Caco-2 (cell line): ENCODE measurements around the gene LRRC75A. TPM values are rescaled to one million over a fixed set of nuclear protein-coding genes. Genes with fewer than 3 reads are reported as not detected.

Experiments
- BruUV-seq: library from RNA; stranded (reverse); fragments of 400-500 nt; replicated peaks from 2 replicates; lab custom pipeline; 2021; lab: Mats Ljungman, UMichigan
- CTCF ChIA-PET: fragments of 300-600 bp; sonication (Branson Sonifier 250); formaldehyde crosslinking; loops from one replicate; lab custom pipeline; 2022; ENCODE audit warnings: antibody characterized with exemption; lab: Charles Lee
- POLR2A ChIA-PET: fragments of 300-600 bp; sonication (Branson Sonifier 250); formaldehyde crosslinking; loops from one replicate; lab custom pipeline; 2022; ENCODE audit warnings: antibody characterized with exemption; lab: Charles Lee
- DNase-seq, 2 experiments: peaks; one replicate each; pipeline versions ENCODE4 v3.0.0 to v3.0.0-alpha.2; 2020 to 2022
- H3K27me3 ChIP-seq: replicated peaks from 2 replicates; pipeline ENCODE4 v1.6.0; 2011; ENCODE audit warnings: low read length; ENCODE audit not compliant: control insufficient read depth, insufficient read depth
- H3K36me3 ChIP-seq: 2 replicates; pipeline ENCODE4 v1.5.1; 2011; ENCODE audit warnings: low read length; ENCODE audit not compliant: control insufficient read depth, insufficient read depth
- H3K4me1 ChIP-seq: fragments of 250-450 bp; sonication (Bioruptor Pico); 2 replicates; pipeline ENCODE4 v1.5.1; 2020; ENCODE audit warnings: mild to moderate bottlenecking
- H3K4me3 ChIP-seq: 2 replicates; pipeline ENCODE4 v1.5.1; 2011; ENCODE audit warnings: low read depth, mild to moderate bottlenecking, control low read depth, low read length
- H3K9me3 ChIP-seq: fragments of 250-450 bp; sonication (Bioruptor Pico); 2 replicates; pipeline ENCODE4 v1.5.1; 2020; ENCODE audit warnings: mild to moderate bottlenecking, moderate library complexity
- H3K27ac Mint-ChIP-seq: one replicate; pipeline ENCODE4 v1.8.0; 2022; ENCODE audit warnings: mixed read lengths; ENCODE audit not compliant: unreplicated experiment
- H3K27me3 Mint-ChIP-seq: one replicate; pipeline ENCODE4 v1.8.0; 2022; ENCODE audit warnings: mixed read lengths; ENCODE audit not compliant: insufficient read depth, unreplicated experiment
- H3K36me3 Mint-ChIP-seq: one replicate; pipeline ENCODE4 v1.8.0; 2022; ENCODE audit warnings: mild to moderate bottlenecking, mixed read lengths; ENCODE audit not compliant: insufficient read depth, unreplicated experiment
- H3K4me1 Mint-ChIP-seq: one replicate; pipeline ENCODE4 v1.8.0; 2022; ENCODE audit warnings: low read depth, mixed read lengths; ENCODE audit not compliant: unreplicated experiment
- H3K4me3 Mint-ChIP-seq: one replicate; pipeline ENCODE4 v1.8.0; 2022; ENCODE audit warnings: mild to moderate bottlenecking, moderate library complexity, mixed read lengths; ENCODE audit not compliant: unreplicated experiment
- H3K9me3 Mint-ChIP-seq: one replicate; pipeline ENCODE4 v1.8.0; 2022; ENCODE audit warnings: mixed read lengths; ENCODE audit not compliant: unreplicated experiment
- CTCF ChIP-seq, 2 experiments: fragments of 200-600 bp in 1 of 2; IDR thresholded peaks; 1 replicate in 1 of 2; 2 replicates in 1 of 2; pipeline versions ENCODE4 v1.5.1 to v1.8.0; 2011 to 2022; ENCODE audit warnings: antibody characterized with exemption in 1 of 2, control low read depth in 1 of 2, inconsistent platforms in 1 of 2, low read depth in 1 of 2, low read length in 1 of 2, mild to moderate bottlenecking in 1 of 2, moderate library complexity in 1 of 2; ENCODE audit not compliant: insufficient read depth in 1 of 2, severe bottlenecking in 1 of 2, unreplicated experiment in 1 of 2
- intact Hi-C: fragments of 100-400 bp; cut with micrococcal nuclease; formaldehyde crosslinking; loops from one replicate; pipeline ENCODE4 v1.10.0; 2022; ENCODE audit not compliant: unreplicated experiment
- total RNA-seq: library from RNA; stranded (reverse); gene quantifications from 2 replicates; pipeline ENCODE4 v1.2.3, GENCODE V29; 2022

LRRC75A gene
- total RNA-seq, 1 experiment from 2014 or later: 4.5 TPM

GRCh38 chr17:16495980-16496819 lies 4.2 kb upstream of the LRRC75A start:
- Mint-ChIP-seq H3K27ac (no peak overlapping the region), H3K36me3 (no peaks in the 10 kb centered on the region), H3K27me3 (peaks cover 3% of the 10 kb centered on the region), H3K9me3 (no peaks in the 10 kb centered on the region), H3K4me1 (no peaks in the 10 kb centered on the region), H3K4me3 (no peak overlapping the region)
- Histone ChIP-seq H3K27me3 (no peaks in the 10 kb centered on the region), H3K36me3 (no peaks in the 10 kb centered on the region), H3K9me3 (no peaks in the 10 kb centered on the region), H3K4me1 (peaks cover 2% of the 10 kb centered on the region), H3K4me3 (no peak overlapping the region)
- POLR2A ChIA-PET: no interaction called here
- no TSS peak for BruUV-seq
- no peak for DNase-seq
- CTCF ChIA-PET: no interaction called here
- TF ChIP-seq CTCF (IDR thresholded peaks at IDR 0.05; ENCODE audit: insufficient read depth in 1 of 2, low read depth in 1 of 2, low read length in 1 of 2, severe bottlenecking in 1 of 2, unreplicated experiment in 1 of 2): no peak
- intact Hi-C loops: no loop called here

GRCh38 chr17:16495561-16495960 lies 3.6 kb upstream of the LRRC75A start:
- CTCF ChIA-PET: no interaction called here
- Mint-ChIP-seq H3K27me3 (peaks cover 3% of the 10 kb centered on the region), H3K9me3 (no peaks in the 10 kb centered on the region), H3K4me1 (no peaks in the 10 kb centered on the region), H3K4me3 (no peak overlapping the region), H3K27ac (no peak overlapping the region), H3K36me3 (no peaks in the 10 kb centered on the region)
- Histone ChIP-seq H3K4me3 (no peak overlapping the region), H3K36me3 (no peaks in the 10 kb centered on the region), H3K27me3 (no peaks in the 10 kb centered on the region), H3K4me1 (peaks cover 8% of the 10 kb centered on the region), H3K9me3 (no peaks in the 10 kb centered on the region)
- intact Hi-C loops: no loop called here
- POLR2A ChIA-PET: no interaction called here
- no TSS peak for BruUV-seq
- no peak for TF ChIP-seq CTCF (IDR thresholded peaks at IDR 0.05; ENCODE audit: insufficient read depth in 1 of 2, low read depth in 1 of 2, low read length in 1 of 2, severe bottlenecking in 1 of 2, unreplicated experiment in 1 of 2)
- DNase-seq: no peak

- POLR2A ChIA-PET: no interaction called here
- Histone ChIP-seq H3K9me3 (no peaks in the 10 kb centered on the region), H3K4me3 (no peak overlapping the region), H3K27me3 (no peaks in the 10 kb centered on the region), H3K36me3 (no peaks in the 10 kb centered on the region), H3K4me1 (peaks cover 11% of the 10 kb centered on the region)
- no TSS peak for BruUV-seq
- Mint-ChIP-seq H3K27me3 (peaks cover 3% of the 10 kb centered on the region), H3K9me3 (no peaks in the 10 kb centered on the region), H3K27ac (no peak overlapping the region), H3K4me3 (no peak overlapping the region), H3K36me3 (no peaks in the 10 kb centered on the region), H3K4me1 (no peaks in the 10 kb centered on the region)
- no peak for DNase-seq
- intact Hi-C loops: no loop called here
- TF ChIP-seq CTCF (IDR thresholded peaks at IDR 0.05; ENCODE audit: insufficient read depth in 1 of 2, low read depth in 1 of 2, low read length in 1 of 2, severe bottlenecking in 1 of 2, unreplicated experiment in 1 of 2): no peak
- CTCF ChIA-PET: no interaction called here
Observed at GRCh38 chr17:16494059-16494458, 2.1 kb upstream of the LRRC75A start.
